Effector CD8-positive, alpha-beta T cell (primary cell): Measurements from ENCODE around the gene TMEM106B.
"Not testable (repeated sequence)": the region's sequence is repeated elsewhere in the genome, so short reads cannot be mapped to it uniquely, and the experiment has no call there.

Experiments
- DNase-seq: peaks from one replicate; lab custom pipeline; 2025; lab: John Stamatoyannopoulos, UW
- total RNA-seq, 4 experiments: gene quantifications; one replicate each; lab custom pipeline; 2026; lab: John Stamatoyannopoulos, UW

The TMEM106B gene
- 45.7 to 49.1 (median 47.8) reads per million in 4 experiments for total RNA-seq

GRCh38 chr7:12211054-12211710 is at the start of gene TMEM106B:
TSS of gene TMEM106B (plus strand) at chr7:12211294. CDS start at chr7:12214811, 3,517 bp downstream.
- peak; percentile 97 for DNase-seq

GRCh38 chr7:12162415-12163113 is 48.5 kb upstream of the TMEM106B start:
- no peak for DNase-seq

GRCh38 chr7:12168065-12168464 is 43.0 kb upstream of the TMEM106B start:
- DNase-seq, result not testable (repeated sequence)

GRCh38 chr7:12169981-12170820 is 40.9 kb upstream of the TMEM106B start:
- not testable (repeated sequence) for DNase-seq

GRCh38 chr7:12173671-12174070 is 37.4 kb upstream of the TMEM106B start:
- no peak for DNase-seq

- DNase-seq, result no peak
Measured at GRCh38 chr7:12174931-12175330, 36.2 kb upstream of the TMEM106B start.

GRCh38 chr7:12178317-12178716 is 32.8 kb upstream of the TMEM106B start:
- no peak for DNase-seq

GRCh38 chr7:12194426-12194825 is 16.7 kb upstream of the TMEM106B start:
- DNase-seq, result no peak

- DNase-seq, result no peak
Measured at GRCh38 chr7:12196386-12196785, 14.7 kb upstream of the TMEM106B start.

- DNase-seq, result no peak
Measured at GRCh38 chr7:12199363-12199762, 11.7 kb upstream of the TMEM106B start.

GRCh38 chr7:12207046-12207445 is 4.0 kb upstream of the TMEM106B start:
- DNase-seq, result no peak

GRCh38 chr7:12209221-12209620 is 1.9 kb upstream of the TMEM106B start:
- DNase-seq, result no peak

GRCh38 chr7:12210179-12211053 is 678 bp upstream of the TMEM106B start:
- DNase-seq, result no peak

- no peak for DNase-seq
Measured at GRCh38 chr7:12211711-12212485, 804 bp downstream of the TMEM106B start.

GRCh38 chr7:12217311-12217710 is 6.2 kb downstream of the TMEM106B start:
- no peak for DNase-seq

GRCh38 chr7:12220389-12221046 is 9.4 kb downstream of the TMEM106B start:
- no peak for DNase-seq

- no peak for DNase-seq
Measured at GRCh38 chr7:12221414-12221813, 10.3 kb downstream of the TMEM106B start.

- DNase-seq, result no peak
Measured at GRCh38 chr7:12222889-12223579, 11.9 kb downstream of the TMEM106B start.

GRCh38 chr7:12225017-12225416 is 13.9 kb downstream of the TMEM106B start:
- not testable (repeated sequence) for DNase-seq

GRCh38 chr7:12226756-12227155 is 15.7 kb downstream of the TMEM106B start:
- DNase-seq, result no peak
